Myocyte (in vitro differentiated cells): ENCODE results near the gene CWC15. TPM values are rescaled to one million over a fixed set of nuclear protein-coding genes. Genes with fewer than 3 reads are reported as not detected.
"Not testable (repeated sequence)": the region's sequence is repeated elsewhere in the genome, so short reads cannot be mapped to it uniquely, and the experiment has no call there.

Experiments
- DNase-seq: peaks from one replicate; pipeline ENCODE4 v3.0.0-alpha.2; 2012; ENCODE audit warnings: low read depth
- total RNA-seq: library from RNA; depleted of rRNA; stranded (reverse); fragments of >200 nt; gene quantifications from 2 replicates; pipeline ENCODE4 v1.2.3, GENCODE V29; 2014

The CWC15 gene
- total RNA-seq, 1 donor from 2014 or later = 46.0 TPM

GRCh38 chr11:94922321-94923003 is 50.9 kb downstream of the CWC15 start:
- no peak for DNase-seq

GRCh38 chr11:94920311-94920710 is 53.0 kb downstream of the CWC15 start:
- DNase-seq = no peak

GRCh38 chr11:94913718-94914394 is 59.5 kb downstream of the CWC15 start:
- DNase-seq = not testable (repeated sequence)

GRCh38 chr11:94912806-94913205 is 60.5 kb downstream of the CWC15 start:
- no peak for DNase-seq

Other genes starting within 250 kb of the CWC15 start
- gene AMOTL1, start 205.2 kb downstream of the CWC15 start, total RNA-seq = 69.4 and 77.3 TPM in 2 replicates
- gene KDM4D, start 153 bp upstream of the CWC15 start, total RNA-seq = 0.88 and 1.6 TPM in 2 replicates
- gene KDM4E, start 51.7 kb upstream of the CWC15 start, total RNA-seq = not detected in 2 replicates
- not detected in 2 replicates for gene KDM4F, start 75.9 kb upstream of the CWC15 start, total RNA-seq
- gene SRSF8, start 93.4 kb upstream of the CWC15 start, total RNA-seq = 18.4 and 28.7 TPM in 2 replicates
- 21.7 and 64.8 TPM in 2 replicates for gene ENDOD1, start 116.3 kb upstream of the CWC15 start, total RNA-seq